MM.1S (cell line): ENCODE measurements around the gene PTTG1IP.

ENCODE experiments used
- EZH2phosphoT487 ChIP-seq: fragments of 300-600 bp; sonication (generic); IDR thresholded peaks from 2 replicates; pipeline ENCODE4 v1.6.1; 2018; ENCODE audit warnings: antibody characterized with exemption, low read length
- TF ChIP-seq, protein P1 (sequence below): fragments of 300-600 bp; sonication (generic); IDR thresholded peaks from 2 replicates; pipeline ENCODE4 v1.5.1; 2016; ENCODE audit warnings: antibody characterized with exemption, low read length, mixed read lengths

DNA sequence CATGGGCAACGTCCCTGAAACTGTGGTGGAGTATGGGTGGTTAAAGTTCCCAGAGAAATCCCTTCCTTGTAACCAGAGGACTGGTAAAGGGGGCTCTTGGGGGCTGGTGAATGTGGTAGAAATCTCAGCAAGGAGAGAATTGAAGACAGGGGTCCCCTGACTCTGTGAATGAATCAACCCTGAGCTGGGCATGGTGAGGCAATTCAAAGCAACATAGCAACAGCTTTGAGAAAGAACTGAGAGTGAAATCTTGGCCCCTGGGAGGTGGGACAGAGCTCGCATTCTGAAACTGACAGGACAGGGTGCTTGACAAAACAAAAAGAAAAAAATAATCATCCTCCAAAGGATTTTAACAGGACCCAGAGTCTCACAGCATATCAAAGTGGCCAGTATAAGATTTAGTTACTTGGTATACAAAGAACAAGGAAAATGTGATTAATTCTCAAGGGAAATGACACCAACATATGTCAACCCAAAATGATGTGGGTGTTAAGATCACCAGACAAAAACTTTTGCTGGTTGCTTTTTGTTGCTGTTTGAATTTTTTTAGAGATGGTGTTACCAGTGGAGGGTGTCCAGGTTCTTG is 43.9 kb downstream of the PTTG1IP start:
- TF ChIP-seq, protein P1, sequence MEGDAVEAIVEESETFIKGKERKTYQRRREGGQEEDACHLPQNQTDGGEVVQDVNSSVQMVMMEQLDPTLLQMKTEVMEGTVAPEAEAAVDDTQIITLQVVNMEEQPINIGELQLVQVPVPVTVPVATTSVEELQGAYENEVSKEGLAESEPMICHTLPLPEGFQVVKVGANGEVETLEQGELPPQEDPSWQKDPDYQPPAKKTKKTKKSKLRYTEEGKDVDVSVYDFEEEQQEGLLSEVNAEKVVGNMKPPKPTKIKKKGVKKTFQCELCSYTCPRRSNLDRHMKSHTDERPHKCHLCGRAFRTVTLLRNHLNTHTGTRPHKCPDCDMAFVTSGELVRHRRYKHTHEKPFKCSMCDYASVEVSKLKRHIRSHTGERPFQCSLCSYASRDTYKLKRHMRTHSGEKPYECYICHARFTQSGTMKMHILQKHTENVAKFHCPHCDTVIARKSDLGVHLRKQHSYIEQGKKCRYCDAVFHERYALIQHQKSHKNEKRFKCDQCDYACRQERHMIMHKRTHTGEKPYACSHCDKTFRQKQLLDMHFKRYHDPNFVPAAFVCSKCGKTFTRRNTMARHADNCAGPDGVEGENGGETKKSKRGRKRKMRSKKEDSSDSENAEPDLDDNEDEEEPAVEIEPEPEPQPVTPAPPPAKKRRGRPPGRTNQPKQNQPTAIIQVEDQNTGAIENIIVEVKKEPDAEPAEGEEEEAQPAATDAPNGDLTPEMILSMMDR = no peak
- no peak for TF ChIP-seq EZH2phosphoT487
